HG02623 (cell line): ENCODE results near the gene SCN8A.

Experiments used
- ATAC-seq: cut with Tn5 transposase; IDR thresholded peaks from one replicate; pipeline ENCODE4 v1.9.1; 2021; ENCODE audit warnings: moderate library complexity; ENCODE audit not compliant: unreplicated experiment

Gene SCN8A

GRCh38 chr12:51847643-51848325, 256.8 kb downstream of the SCN8A start:
- no peak for ATAC-seq

GRCh38 chr12:51848326-51848727, 257.3 kb downstream of the SCN8A start, which contains the start of gene FIGNL2:
Gene FIGNL2, minus strand, starts transcription at chr12:51848718. Its CDS starts 26,305 bp downstream, at chr12:51822413.
- no peak for ATAC-seq

DNA sequence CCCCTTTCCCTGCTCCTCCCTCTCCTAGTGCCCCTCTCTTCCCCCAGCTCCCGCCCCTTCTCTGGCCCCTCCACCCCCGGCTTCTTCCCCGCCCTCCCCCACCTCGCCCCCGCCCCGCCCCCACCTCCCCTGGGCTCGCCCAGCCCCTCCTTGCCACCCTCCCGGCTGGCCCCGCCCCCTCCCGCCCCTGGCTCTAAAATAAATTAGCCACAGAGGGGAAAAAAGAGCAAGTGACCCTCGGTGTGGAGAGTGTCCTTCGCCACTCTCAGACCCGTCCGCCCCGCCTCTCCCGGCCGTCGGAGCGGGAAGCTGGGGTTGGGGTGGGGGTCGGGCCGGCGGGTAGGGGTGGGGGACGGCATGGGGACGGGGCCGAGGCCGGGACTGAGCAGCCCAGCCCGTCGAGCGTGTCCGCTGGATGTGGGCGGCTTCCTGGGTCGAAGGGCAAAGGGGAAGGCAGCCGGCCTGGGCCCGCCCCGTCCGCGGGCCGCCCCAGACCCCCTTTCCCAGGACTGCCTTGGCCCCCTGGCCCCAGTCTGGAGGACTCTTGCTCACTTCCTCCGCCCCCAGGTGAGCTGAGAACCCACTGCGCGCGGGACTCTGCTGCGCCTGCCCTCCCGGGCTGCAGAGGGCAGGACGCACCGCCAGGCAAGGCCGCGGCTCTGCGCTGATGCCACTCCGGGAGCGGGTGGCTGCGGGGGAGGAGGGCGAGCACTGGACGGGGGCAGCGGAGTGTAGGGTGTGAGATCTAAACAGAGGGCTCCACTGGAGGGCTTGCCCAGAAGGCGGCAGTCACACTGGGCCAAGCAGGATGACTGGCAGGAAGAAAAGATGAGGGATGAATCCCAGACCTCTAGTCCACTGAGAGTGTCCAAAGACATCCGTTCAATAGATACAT, 258.1 kb downstream of the SCN8A start:
- ATAC-seq, result no peak

DNA sequence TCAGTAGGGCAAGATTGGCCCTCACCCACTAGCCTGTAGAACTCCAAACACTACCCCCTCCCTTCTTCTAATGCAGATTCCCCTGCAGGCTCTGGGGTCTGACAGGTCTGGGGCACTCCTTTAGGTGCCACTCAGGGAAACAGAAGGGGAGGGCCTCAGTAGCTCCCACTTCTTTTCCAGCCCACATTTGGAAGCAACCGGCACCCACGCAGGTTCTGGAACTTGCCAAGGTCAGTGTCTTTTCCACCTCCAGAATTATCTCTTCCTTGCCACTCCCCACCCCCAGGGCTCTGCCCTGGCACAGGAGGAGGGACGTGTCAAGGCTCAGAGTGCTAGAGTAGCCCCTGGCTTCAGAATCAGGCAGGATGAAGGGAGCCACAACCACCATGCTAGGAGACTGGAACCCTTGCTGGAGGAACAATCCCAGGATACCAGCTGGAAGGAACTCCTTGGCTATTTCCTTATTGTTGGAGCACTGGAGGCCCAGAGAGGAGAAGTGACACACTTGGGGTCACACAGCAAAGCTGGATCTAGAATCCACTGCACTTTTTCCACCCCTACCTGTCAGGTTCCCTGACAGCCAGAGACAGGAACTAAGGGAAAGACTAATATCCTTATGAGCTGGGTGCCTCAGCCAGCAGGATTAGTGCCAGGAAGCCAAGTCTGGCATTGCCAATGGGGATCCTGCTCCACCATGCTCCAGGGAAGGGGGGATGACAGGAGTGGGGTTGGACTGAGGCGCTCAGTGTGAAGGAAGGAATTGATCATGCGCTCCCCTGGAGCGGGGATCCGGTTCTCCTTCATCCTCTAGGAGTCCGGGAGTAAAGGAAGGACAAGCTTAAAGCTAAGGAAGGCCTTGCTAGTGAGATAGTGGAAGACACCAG, 259.3 kb downstream of the SCN8A start:
- no peak for ATAC-seq

- ATAC-seq, result no peak
Measured at GRCh38 chr12:51850965-51851299, 259.9 kb downstream of the SCN8A start.

DNA sequence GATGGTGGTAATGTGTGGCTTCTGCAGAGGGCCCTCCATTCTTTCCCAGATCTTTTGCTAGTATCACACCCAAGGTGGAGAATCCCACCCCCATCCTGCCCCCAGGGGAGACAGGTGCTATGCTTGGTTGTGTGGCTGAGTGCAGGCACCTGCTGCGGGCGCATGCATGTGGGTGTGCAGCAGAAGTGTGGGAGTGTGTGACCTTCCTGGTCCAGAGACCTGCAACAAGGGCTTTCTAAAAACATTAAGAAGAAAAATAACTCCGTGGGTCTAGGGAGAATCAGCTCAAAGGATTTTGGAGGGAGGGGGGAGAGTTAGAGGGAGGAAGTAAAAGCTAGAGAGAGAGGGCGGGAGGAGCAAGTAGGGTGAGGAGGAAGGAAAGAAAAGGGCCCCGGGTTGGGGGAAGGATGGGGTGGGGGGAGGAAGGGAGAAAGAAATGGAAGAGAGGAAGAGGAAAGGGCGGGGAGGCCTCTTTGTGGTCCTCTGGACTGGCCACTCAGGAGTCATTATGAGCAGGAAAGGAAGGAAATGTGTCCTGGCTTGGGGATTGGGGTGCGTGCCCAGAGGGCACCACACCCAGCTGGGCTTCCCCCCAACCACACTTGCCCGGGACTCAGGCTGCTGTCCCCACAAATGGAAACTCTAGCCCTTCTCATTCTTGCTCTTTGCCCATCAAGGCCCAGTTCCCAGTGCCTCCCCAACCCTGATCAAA, 260.5 kb downstream of the SCN8A start:
- no peak for ATAC-seq

GRCh38 chr12:51852404-51853137, 261.5 kb downstream of the SCN8A start:
- ATAC-seq, result no peak

DNA sequence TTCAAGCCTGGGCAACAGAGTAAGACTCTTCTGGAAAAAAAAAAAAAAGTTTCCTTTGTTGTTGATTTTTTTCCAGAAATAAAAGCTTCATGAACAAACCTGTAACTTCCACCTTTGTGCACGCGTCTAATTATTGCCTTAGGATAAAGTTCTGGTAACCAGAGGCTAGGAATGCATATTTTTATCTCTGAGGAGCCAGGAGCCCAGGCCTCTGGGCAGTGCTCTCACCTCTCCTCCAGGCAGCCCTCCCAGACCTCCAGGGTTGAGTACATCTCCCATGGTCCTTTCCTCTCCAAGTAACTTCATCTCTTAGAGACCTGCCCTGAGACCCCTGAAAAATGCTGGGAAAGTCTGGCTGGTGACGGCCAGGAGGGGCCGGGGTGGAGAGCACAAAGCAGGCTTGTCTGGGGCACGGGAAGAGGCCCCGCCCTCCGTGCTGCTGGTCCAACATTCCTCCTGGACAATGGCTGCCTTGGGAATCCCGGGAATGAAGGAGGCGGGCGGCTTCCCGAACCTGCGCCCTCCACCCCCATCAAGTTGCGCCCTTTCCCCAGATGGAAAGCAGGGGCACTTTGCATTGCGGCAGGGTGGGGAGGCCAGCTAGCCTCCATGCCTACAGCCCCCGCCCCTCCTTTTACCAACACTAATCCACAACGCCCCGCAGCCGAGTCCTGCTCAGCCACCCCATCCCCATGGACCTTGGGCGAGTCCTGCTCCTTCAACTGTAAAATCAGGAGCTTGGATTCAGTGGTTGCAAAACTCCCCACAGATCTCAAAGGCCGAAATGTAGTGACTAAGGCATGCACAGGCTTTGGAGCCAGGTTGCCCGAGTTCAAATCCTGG, 264.8 kb downstream of the SCN8A start:
- no peak for ATAC-seq

DNA sequence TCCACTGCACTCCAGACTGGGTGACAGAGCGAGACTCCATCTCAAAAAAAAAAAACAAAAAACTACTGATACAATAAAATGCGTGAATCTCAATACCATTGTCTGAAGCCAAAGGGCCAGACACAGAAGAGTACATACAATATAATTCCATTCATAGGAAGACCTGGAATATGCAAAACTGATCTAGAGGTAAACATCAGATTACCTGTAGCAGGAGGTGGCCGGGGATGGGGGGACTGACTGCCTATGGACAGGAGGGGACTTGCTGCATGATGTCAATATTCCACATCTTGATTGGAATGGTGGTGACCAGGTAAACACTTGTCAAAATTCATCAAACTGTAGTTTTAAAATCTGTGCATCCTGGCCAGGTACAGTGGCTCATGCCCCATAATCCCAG, 270.0 kb downstream of the SCN8A start:
- ATAC-seq, result no peak
